OCI-LY1 (cell line): ENCODE results near the gene USP27X.

ENCODE experiments used
- H2AFZ ChIP-seq: fragments of 200-600 bp; sonication (generic), shearing (Covaris generic); 2 replicates; pipeline ENCODE4 v1.6.0; 2014; ENCODE audit warnings: antibody characterized with exemption, mild to moderate bottlenecking, low read length
- H3F3A ChIP-seq: fragments of 200-600 bp; sonication (generic), shearing (Covaris generic); 2 replicates; pipeline ENCODE4 v1.6.0; 2014; ENCODE audit warnings: mild to moderate bottlenecking, antibody characterized with exemption, low read length, moderate library complexity; ENCODE audit not compliant: insufficient read depth
- H3K27ac ChIP-seq: fragments of 200-600 bp; sonication (generic); 2 replicates; pipeline ENCODE4 v1.5.1; 2014; ENCODE audit warnings: low read length, mixed run types, mild to moderate bottlenecking, low read depth; ENCODE audit not compliant: poor library complexity, severe bottlenecking
- H3K27me3 ChIP-seq: fragments of 200-600 bp; sonication (generic); 2 replicates; pipeline ENCODE4 v1.6.0; 2014; ENCODE audit warnings: antibody characterized with exemption, mild to moderate bottlenecking, low read length, moderate library complexity; ENCODE audit not compliant: insufficient read depth
- H3K36me3 ChIP-seq: fragments of 200-600 bp; sonication (generic); 2 replicates; pipeline ENCODE4 v1.6.1; 2014; ENCODE audit warnings: mild to moderate bottlenecking, antibody characterized with exemption, low read length, moderate library complexity, mixed read lengths; ENCODE audit not compliant: insufficient read depth
- H3K4me1 ChIP-seq: fragments of 200-600 bp; sonication (generic); 2 replicates; pipeline ENCODE4 v1.5.1; 2014; ENCODE audit warnings: mild to moderate bottlenecking, low read length, moderate library complexity; ENCODE audit not compliant: insufficient read depth, severe bottlenecking
- H3K4me2 ChIP-seq: fragments of 200-600 bp; sonication (generic), shearing (Covaris generic); 2 replicates; pipeline ENCODE4 v1.6.1; 2014; ENCODE audit warnings: low read length
- H3K4me3 ChIP-seq: fragments of 200-600 bp; sonication (generic); 2 replicates; pipeline ENCODE4 v1.5.1; 2014; ENCODE audit warnings: low read length, low read depth, mild to moderate bottlenecking, mixed read lengths; ENCODE audit not compliant: poor library complexity, severe bottlenecking
- H3K79me2 ChIP-seq: fragments of 200-600 bp; shearing (Covaris generic); 2 replicates; pipeline ENCODE4 v1.6.1; 2016; ENCODE audit warnings: mixed run types, low read length, mixed read lengths; ENCODE audit not compliant: insufficient read depth
- H3K9ac ChIP-seq: fragments of 200-600 bp; sonication (generic), shearing (Covaris generic); 2 replicates; pipeline ENCODE4 v1.6.1; 2014; ENCODE audit warnings: mild to moderate bottlenecking, low read length, mixed read lengths
- H3K9me2 ChIP-seq: fragments of 200-600 bp; sonication (generic), shearing (Covaris generic); 2 replicates; pipeline ENCODE4 v1.6.1; 2014; ENCODE audit warnings: low read depth, mild to moderate bottlenecking, low read length, mixed read lengths
- H3K9me3 ChIP-seq: fragments of 200-600 bp; shearing (Covaris generic); 2 replicates; pipeline ENCODE4 v1.6.1; 2014; ENCODE audit warnings: low read length, mixed read lengths
- H4K20me1 ChIP-seq: fragments of 200-600 bp; sonication (generic), shearing (Covaris generic); 2 replicates; pipeline ENCODE4 v1.6.0; 2016; ENCODE audit warnings: mild to moderate bottlenecking, low read length; ENCODE audit not compliant: insufficient read depth
- CTCF ChIP-seq: fragments of 200-600 bp; sonication (generic), shearing (Covaris generic); IDR thresholded peaks from 2 replicates; pipeline ENCODE4 v1.5.1; 2017; ENCODE audit warnings: mild to moderate bottlenecking, antibody characterized with exemption, low read length, moderate library complexity, mixed read lengths
- EZH2 ChIP-seq: fragments of 200-600 bp; sonication (generic), shearing (Covaris generic); IDR thresholded peaks from 2 replicates; pipeline ENCODE4 v1.8.0; 2017; ENCODE audit warnings: borderline replicate concordance, mixed run types, mild to moderate bottlenecking, antibody characterized with exemption, low read length, moderate library complexity, mixed read lengths

Gene USP27X

GRCh38 chrX:49842621-49843020 is 36.7 kb upstream of the USP27X start:
- no peaks in the 10 kb centered on the region for H4K20me1 ChIP-seq
- H3K4me2 ChIP-seq = no peak overlapping the region
- no peaks in the 10 kb centered on the region for H3K9me3 ChIP-seq
- no peaks in the 10 kb centered on the region for H3F3A ChIP-seq
- H3K36me3 ChIP-seq = no peaks in the 10 kb centered on the region
- TF ChIP-seq CTCF (no peak), EZH2 (no peak)
- H3K4me1 ChIP-seq = no peaks in the 10 kb centered on the region
- no peak overlapping the region for H3K9ac ChIP-seq
- H3K4me3 ChIP-seq = no peak overlapping the region
- no peak overlapping the region for H2AFZ ChIP-seq
- no peaks in the 10 kb centered on the region for H3K27me3 ChIP-seq
- H3K27ac ChIP-seq = no peak overlapping the region
- H3K79me2 ChIP-seq = no peaks in the 10 kb centered on the region
- H3K9me2 ChIP-seq = no peaks in the 10 kb centered on the region

- no peaks in the 10 kb centered on the region for H3F3A ChIP-seq
- no peaks in the 10 kb centered on the region for H3K36me3 ChIP-seq
- no peaks in the 10 kb centered on the region for H4K20me1 ChIP-seq
- no peak overlapping the region for H3K9ac ChIP-seq
- H3K79me2 ChIP-seq = no peaks in the 10 kb centered on the region
- no peaks in the 10 kb centered on the region for H3K4me1 ChIP-seq
- H2AFZ ChIP-seq = no peak overlapping the region
- no peaks in the 10 kb centered on the region for H3K9me3 ChIP-seq
- H3K27ac ChIP-seq = no peak overlapping the region
- no peaks in the 10 kb centered on the region for H3K9me2 ChIP-seq
- H3K4me3 ChIP-seq = no peak overlapping the region
- H3K4me2 ChIP-seq = no peak overlapping the region
- no peak for TF ChIP-seq EZH2
- no peak for TF ChIP-seq CTCF
- H3K27me3 ChIP-seq = no peaks in the 10 kb centered on the region
Observed at GRCh38 chrX:49844611-49845010, 34.7 kb upstream of the USP27X start.

GRCh38 chrX:49845701-49846403 is 33.4 kb upstream of the USP27X start:
- no peak overlapping the region for H3K9ac ChIP-seq
- H3K9me2 ChIP-seq = no peaks in the 10 kb centered on the region
- H3K27me3 ChIP-seq = no peaks in the 10 kb centered on the region
- no peaks in the 10 kb centered on the region for H3K36me3 ChIP-seq
- no peaks in the 10 kb centered on the region for H3K4me1 ChIP-seq
- TF ChIP-seq EZH2 (no peak), CTCF (no peak)
- H3K79me2 ChIP-seq = no peaks in the 10 kb centered on the region
- no peaks in the 10 kb centered on the region for H3F3A ChIP-seq
- no peak overlapping the region for H2AFZ ChIP-seq
- no peaks in the 10 kb centered on the region for H3K9me3 ChIP-seq
- H3K27ac ChIP-seq = no peak overlapping the region
- H4K20me1 ChIP-seq = no peaks in the 10 kb centered on the region
- H3K4me3 ChIP-seq = no peak overlapping the region
- H3K4me2 ChIP-seq = no peak overlapping the region
